Activated B cell treated with CpG ODN at 0.5 μM for 24 hours (primary cell): ENCODE measurements around the gene LMOD1. TPM values are rescaled to one million over a fixed set of nuclear protein-coding genes. Genes with fewer than 3 reads are reported as not detected.
A peak's percentile ranks its signal among the peaks of the same experiment; 100 is the strongest.

ENCODE experiments used
- ATAC-seq: fragments of 200-7000 bp; cut with Tn5 transposase; one replicate; pipeline ENCODE4 v1.10.0; 2021; ENCODE audit warnings: low read depth, mild to moderate bottlenecking, moderate library complexity
- CTCF ChIA-PET: fragments of 350-600 bp; sonication (Branson Sonifier 250); formaldehyde crosslinking; loops from one replicate; lab custom pipeline; 2021; ENCODE audit warnings: antibody characterized with exemption; lab: Charles Lee
- POLR2A ChIA-PET: fragments of 350-600 bp; sonication (Branson Sonifier 250); formaldehyde crosslinking; loops from one replicate; lab custom pipeline; 2021; ENCODE audit warnings: antibody characterized with exemption; lab: Charles Lee
- DNase-seq: peaks from one replicate; pipeline ENCODE4 v3.0.0; 2022
- H3K27ac Mint-ChIP-seq: one replicate; pipeline ENCODE4 v1.8.0; 2020; ENCODE audit warnings: mixed read lengths
- H3K27me3 Mint-ChIP-seq: one replicate; pipeline ENCODE4 v1.8.0; 2021; ENCODE audit warnings: mixed read lengths
- H3K36me3 Mint-ChIP-seq: one replicate; pipeline ENCODE4 v1.8.0; 2021; ENCODE audit warnings: low read depth, mixed read lengths
- H3K4me1 Mint-ChIP-seq: one replicate; pipeline ENCODE4 v1.8.0; 2021; ENCODE audit warnings: mixed read lengths
- H3K4me3 Mint-ChIP-seq: one replicate; pipeline ENCODE4 v1.8.0; 2020; ENCODE audit warnings: mild to moderate bottlenecking, mixed read lengths
- H3K9me3 Mint-ChIP-seq: one replicate; pipeline ENCODE4 v1.8.0; 2020; ENCODE audit warnings: mixed read lengths
- intact Hi-C: fragments of 100-400 bp; cut with micrococcal nuclease; formaldehyde crosslinking; loops from one replicate; pipeline ENCODE4 v1.15.1; 2024
- total RNA-seq: library from RNA; stranded (reverse); gene quantifications from 2 replicates; pipeline ENCODE4 v1.2.3, GENCODE V29; 2022
- TF ChIP-seq, protein P1 (sequence below): fragments of 200-600 bp; IDR thresholded peaks from one replicate; pipeline ENCODE4 v1.8.0; 2022; ENCODE audit warnings: antibody characterized with exemption, mild to moderate bottlenecking

The LMOD1 gene
- total RNA-seq, 1 donor from 2014 or later: not detected

DNA sequence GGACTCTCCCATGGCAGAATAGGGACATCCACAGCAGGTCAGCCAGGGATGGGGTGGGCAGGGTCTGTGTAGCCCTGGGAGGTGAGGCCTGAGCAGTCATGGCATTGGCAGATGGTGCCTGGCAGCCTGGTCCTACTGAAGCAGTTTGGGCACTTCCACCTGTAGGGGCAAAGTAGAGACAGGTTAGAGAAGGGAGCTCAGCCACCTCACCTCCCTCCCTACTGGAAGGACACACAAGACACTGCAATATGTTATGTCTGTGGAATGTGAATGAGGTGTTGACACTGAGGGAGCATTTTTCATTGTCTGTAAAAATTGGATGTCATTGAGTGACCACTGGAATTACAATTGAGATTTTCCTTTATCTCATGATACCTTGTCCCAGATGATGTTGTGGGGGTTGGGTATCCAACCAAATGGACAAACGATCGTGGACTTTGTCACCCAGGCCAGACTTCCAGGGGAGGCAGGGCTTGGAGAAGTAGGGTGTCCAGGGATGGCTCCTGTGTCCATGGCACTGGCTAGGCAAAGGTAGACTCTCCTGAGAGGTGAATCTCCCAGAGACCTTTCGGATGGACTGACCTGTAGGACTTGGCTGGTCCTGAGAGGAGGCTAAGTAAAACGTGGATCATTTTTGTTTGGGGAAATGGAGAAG is 48.0 kb downstream of the LMOD1 start:
- intact Hi-C loops: no loop called here
- no peaks in the 10 kb centered on the region for H3K36me3 Mint-ChIP-seq
- POLR2A ChIA-PET: no interaction called here
- ATAC-seq: no peak
- CTCF ChIA-PET: no interaction called here
- peaks cover 5% of the 10 kb centered on the region for H3K4me1 Mint-ChIP-seq
- no peak for DNase-seq
- no peak overlapping the region for H3K27ac Mint-ChIP-seq
- H3K27me3 Mint-ChIP-seq: peaks cover 12% of the 10 kb centered on the region
- no peak overlapping the region for H3K4me3 Mint-ChIP-seq
- TF ChIP-seq, protein P1, sequence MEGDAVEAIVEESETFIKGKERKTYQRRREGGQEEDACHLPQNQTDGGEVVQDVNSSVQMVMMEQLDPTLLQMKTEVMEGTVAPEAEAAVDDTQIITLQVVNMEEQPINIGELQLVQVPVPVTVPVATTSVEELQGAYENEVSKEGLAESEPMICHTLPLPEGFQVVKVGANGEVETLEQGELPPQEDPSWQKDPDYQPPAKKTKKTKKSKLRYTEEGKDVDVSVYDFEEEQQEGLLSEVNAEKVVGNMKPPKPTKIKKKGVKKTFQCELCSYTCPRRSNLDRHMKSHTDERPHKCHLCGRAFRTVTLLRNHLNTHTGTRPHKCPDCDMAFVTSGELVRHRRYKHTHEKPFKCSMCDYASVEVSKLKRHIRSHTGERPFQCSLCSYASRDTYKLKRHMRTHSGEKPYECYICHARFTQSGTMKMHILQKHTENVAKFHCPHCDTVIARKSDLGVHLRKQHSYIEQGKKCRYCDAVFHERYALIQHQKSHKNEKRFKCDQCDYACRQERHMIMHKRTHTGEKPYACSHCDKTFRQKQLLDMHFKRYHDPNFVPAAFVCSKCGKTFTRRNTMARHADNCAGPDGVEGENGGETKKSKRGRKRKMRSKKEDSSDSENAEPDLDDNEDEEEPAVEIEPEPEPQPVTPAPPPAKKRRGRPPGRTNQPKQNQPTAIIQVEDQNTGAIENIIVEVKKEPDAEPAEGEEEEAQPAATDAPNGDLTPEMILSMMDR: no peak
- no peaks in the 10 kb centered on the region for H3K9me3 Mint-ChIP-seq

DNA sequence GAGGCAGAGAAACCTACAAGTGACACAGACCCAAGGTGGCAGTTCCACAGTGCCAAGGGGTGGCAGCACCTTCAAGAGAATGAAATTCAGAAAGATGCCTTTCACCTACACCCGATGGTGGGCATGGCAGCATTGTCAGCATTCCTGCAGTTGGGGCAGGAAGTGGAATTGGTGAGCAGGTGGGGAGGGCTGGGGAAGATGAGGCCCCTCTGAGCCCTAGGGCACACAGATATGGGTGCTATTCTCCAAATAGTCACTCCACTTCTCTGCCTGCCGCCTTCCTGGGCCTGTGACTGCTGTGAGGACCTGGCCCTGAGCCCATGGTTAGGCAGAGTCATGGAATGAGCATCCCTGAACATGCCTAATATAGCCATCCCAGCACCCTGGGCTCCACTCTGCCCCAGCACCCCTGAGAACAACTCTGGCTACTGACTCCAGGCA is 49.4 kb downstream of the LMOD1 start:
- peaks cover 5% of the 10 kb centered on the region for H3K4me1 Mint-ChIP-seq
- H3K27ac Mint-ChIP-seq: no peak overlapping the region
- ATAC-seq (no peak), DNase-seq (no peak)
- CTCF ChIA-PET: interaction anchor here (1.1 to 3.4 kb wide), 4 partner anchors 15 to 76 kb away, joined by 3 to 34 read pairs (median 12); no protein-coding TSS in a partner anchor
- TF ChIP-seq, protein P1: no peak
- intact Hi-C loops: loop anchor here (1.0 kb wide), 2 partner anchors 75 to 238 kb away; no protein-coding TSS in a partner anchor
- H3K36me3 Mint-ChIP-seq: no peaks in the 10 kb centered on the region
- H3K4me3 Mint-ChIP-seq: no peak overlapping the region
- no peaks in the 10 kb centered on the region for H3K9me3 Mint-ChIP-seq
- POLR2A ChIA-PET: no interaction called here
- H3K27me3 Mint-ChIP-seq: peaks cover 20% of the 10 kb centered on the region

DNA sequence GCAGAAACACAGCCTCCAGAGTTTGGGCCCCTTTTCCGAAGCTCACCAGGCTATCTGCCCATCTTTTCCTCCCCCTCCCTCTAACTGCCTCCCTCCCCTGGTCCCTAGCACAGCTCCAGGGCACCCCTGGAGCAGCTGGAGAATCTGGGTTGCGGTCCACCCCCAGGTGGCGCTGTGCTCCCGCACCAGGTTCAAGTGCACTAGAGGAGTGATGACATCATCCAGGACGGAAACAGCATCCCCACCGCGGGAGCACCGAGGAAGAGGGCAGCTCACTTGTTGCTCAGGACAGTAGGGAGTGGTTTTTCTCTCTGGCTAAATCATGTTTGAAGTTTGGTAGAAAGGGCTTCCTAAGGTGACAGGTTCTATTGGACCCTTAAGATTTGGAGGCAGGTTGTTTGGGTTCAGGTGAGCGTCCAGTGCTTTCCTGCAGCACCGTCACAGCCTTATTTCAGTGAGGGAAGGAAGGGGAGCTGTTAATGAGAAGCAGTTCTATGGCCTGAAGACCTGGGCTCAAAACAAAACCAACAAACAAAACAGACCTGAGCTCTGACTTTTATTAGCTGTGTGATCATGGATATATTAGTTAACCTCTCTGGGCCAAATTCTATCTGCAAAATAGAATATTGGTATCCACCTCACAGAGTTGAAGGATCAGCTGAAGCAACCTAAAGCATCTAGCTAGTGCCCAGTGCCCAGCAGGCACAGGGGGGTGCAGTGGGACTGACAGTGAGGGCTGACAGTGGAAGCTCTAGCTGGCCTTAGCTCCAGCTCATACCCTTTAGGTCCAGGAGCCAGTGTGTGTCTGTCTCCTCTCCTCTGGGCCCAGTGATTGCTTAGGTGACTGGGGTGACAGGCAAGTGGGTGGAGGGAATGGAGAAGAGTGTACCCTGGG is 50.2 kb downstream of the LMOD1 start:
- ChIA-PET POLR2A (no interaction called here), CTCF (interaction anchor here (0.6 to 3.4 kb wide), 16 partner anchors 8 to 239 kb away, joined by 3 to 34 read pairs (median 4); no protein-coding TSS in a partner anchor)
- Mint-ChIP-seq H3K9me3 (no peaks in the 10 kb centered on the region), H3K36me3 (no peaks in the 10 kb centered on the region), H3K4me3 (peak overlapping the region; percentile 55), H3K27me3 (peaks cover 27% of the 10 kb centered on the region), H3K27ac (no peak overlapping the region), H3K4me1 (peaks cover 5% of the 10 kb centered on the region)
- TF ChIP-seq, protein P1: no peak
- intact Hi-C loops: loop anchor here (1.0 kb wide), 2 partner anchors 76 to 239 kb away; no protein-coding TSS in a partner anchor
- peak; percentile 52 for DNase-seq
- ATAC-seq: peak; percentile 77

DNA sequence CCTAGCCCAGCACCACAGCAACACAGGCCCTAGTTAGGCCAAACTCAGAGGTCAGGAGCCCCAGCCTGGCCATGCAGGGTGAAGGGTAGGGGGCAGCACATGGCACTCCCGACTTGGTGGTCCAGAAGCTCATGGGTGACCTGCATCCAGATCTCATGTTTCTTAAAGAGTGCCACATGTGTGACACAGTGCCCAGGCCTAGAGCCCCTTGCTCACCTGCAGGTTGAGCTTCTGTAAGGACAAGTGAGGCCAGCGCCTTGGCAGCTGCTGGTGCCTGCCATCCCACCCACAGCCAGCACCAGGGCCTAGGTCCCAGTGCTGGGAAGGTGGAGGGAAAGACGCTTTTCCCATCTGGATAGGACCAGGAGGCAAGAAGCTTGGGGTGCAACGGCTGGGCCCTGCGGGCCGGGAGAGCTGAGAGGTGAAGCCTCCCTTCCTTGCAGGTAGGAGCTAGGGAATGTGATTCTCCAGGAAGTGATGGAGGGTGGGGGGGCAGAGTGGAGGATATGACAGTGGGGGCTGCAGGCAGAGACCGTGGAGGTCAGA is 51.2 kb downstream of the LMOD1 start:
- CTCF ChIA-PET: interaction anchor here (0.6 to 3.4 kb wide), 12 partner anchors 9 to 240 kb away, joined by 3 to 34 read pairs (median 6); no protein-coding TSS in a partner anchor
- Mint-ChIP-seq H3K9me3 (no peaks in the 10 kb centered on the region), H3K4me3 (no peak overlapping the region), H3K36me3 (no peaks in the 10 kb centered on the region), H3K27me3 (peaks cover 34% of the 10 kb centered on the region), H3K27ac (no peak overlapping the region), H3K4me1 (peaks cover 5% of the 10 kb centered on the region)
- ATAC-seq (no peak), DNase-seq (no peak)
- TF ChIP-seq, protein P1: no peak
- intact Hi-C loops: no loop called here
- POLR2A ChIA-PET: no interaction called here
